Thoracic aorta endothelial cell (primary cell): ENCODE data around the gene MTIF2. TPM values are rescaled to one million over a fixed set of nuclear protein-coding genes. Genes with fewer than 3 reads are reported as not detected.

Experiments used
- small RNA-seq: library from RNA; depleted of rRNA; stranded (forward); fragments of <200 nt; gene quantifications from one replicate; pipeline ENCODE3, GENCODE V24; 2012
- total RNA-seq: library from RNA; depleted of rRNA; stranded (reverse); fragments of >200 nt; gene quantifications from 2 replicates; pipeline ENCODE4 v1.2.3, GENCODE V29; 2012

MTIF2 gene, protein sequence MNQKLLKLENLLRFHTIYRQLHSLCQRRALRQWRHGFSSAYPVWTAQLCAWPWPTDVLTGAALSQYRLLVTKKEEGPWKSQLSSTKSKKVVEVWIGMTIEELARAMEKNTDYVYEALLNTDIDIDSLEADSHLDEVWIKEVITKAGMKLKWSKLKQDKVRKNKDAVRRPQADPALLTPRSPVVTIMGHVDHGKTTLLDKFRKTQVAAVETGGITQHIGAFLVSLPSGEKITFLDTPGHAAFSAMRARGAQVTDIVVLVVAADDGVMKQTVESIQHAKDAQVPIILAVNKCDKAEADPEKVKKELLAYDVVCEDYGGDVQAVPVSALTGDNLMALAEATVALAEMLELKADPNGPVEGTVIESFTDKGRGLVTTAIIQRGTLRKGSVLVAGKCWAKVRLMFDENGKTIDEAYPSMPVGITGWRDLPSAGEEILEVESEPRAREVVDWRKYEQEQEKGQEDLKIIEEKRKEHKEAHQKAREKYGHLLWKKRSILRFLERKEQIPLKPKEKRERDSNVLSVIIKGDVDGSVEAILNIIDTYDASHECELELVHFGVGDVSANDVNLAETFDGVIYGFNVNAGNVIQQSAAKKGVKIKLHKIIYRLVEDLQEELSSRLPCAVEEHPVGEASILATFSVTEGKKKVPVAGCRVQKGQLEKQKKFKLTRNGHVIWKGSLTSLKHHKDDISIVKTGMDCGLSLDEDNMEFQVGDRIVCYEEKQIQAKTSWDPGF
- 43.2 and 43.6 TPM in 2 replicates for total RNA-seq

DNA sequence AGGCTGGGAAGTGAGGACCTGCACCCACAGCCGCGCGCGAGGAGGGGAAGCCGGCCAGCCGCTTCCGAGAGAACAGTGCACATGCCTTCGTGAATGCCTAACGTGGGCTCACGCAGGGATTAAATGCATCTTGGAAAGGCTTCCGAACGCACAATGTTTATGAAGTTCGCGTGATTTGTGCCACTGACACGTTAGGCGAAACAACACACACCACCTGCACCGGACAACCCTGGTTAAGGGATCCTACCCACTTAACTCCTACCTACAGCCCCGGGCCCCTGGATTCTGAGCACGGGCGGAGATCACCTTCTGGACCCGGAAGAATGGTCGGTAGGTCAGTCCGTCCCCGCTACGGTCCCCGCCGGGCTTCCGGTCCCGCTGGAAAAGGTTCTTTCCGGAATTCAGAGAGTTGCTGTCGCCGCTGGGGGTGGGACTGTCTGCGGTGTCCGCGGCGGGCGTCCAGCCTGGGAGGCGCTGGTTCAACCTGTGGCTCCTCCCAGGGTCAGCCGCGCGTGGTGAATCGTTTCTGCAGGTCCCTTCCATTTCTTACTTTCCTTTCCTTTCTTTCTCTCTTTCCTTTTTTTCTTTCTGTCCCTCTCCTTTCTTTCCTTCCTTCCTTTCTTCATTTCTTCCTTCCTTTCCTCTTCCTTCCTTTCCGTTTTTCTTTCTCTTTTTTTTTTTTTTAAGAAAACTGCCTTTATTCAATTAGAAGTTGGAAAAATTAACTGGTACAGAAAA lies at the start of gene MTIF2:
MTIF2 (minus strand) TSS at position 325 of the 738 bp plus-strand sequence. CDS start 5,373 bp downstream, outside the sequence.

DNA sequence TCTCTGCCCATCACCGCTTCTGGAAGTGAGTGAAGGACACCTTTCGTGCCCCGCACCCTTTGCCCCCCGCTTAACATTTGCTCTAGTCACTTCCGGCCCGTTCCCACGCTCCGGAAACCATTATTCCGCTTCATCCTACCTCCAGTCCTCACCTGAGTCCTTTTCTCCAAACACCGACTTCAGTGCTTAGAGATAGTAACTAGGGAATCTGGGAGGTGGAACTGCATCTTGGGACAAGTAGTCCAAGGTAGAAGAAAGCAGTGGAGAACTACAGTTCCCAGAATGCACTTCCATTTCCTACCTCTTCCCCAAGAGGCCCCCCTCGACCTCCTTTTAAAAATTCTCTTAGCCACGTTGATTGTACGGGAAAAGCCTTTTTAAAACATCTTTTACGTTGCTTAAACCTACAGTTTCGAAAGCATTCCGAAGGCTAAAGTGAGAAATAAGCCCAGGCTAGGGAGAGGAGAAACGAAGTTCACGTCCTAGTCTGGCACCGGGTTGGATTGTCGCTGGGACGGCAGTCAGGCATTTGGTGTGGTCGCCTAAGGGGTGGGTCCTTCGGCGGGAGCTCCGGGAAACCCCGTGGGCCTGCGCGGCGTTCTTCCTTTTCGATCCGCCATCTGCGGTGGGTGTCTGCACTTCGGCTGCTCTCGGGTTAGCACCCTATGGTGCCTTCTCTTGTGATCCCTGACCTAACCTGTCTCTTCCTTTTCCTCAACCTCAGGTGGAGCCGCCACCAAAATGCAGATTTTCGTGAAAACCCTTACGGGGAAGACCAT lies 36.8 kb downstream of the MTIF2 start, which contains the start of the genes CLHC1 and RPS27A:
CLHC1 (minus strand) TSS at position 210 of the 779 bp plus-strand sequence. CDS start 9,882 bp downstream, outside the sequence.
RPS27A (plus strand) TSS at position 605 of the 779 bp plus-strand sequence; CDS start at position 742, 137 bp downstream.

Small RNAs within 50 kb of the gene (small RNA-seq; reads per million reads assigned to genes)
- not detected for gene RF00019

Other genes starting within 250 kb of the MTIF2 start
- gene RTN4, start 218.8 kb downstream of the MTIF2 start, total RNA-seq: 411 and 652 TPM in 2 replicates
- gene CLHC1, start 36.9 kb downstream of the MTIF2 start, total RNA-seq: 9.2 and 9.7 TPM in 2 replicates
- 1,243 and 1,329 TPM in 2 replicates for gene RPS27A, start 36.5 kb downstream of the MTIF2 start, total RNA-seq
- gene CCDC88A, start 150.6 kb upstream of the MTIF2 start, total RNA-seq: 111 and 121 TPM in 2 replicates